ENCODE data around the gene A1CF.

DNA sequence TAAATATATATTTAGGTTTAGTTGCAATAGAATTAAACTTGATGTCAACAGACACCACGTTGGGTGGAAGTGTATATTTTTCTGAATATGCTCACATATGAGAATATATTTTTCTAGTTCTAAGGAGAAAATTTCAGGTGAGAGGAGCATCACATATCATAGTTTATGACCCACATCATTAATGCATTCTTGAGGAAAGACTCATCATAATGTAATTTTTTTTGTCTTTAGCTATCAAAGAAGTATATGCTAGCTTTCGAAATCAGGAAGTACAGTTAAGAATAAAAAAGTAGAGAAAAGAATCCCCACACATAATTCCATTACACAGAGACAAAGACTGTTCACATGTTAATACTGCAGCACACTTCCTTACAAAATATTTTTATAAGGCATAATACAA lies 30.4 kb downstream of the A1CF start:
- TF ChIP-seq EZH2phosphoT487 (IDR thresholded peaks at IDR 0.05; ENCODE audit: unreplicated experiment) (no peak), EZH2 (IDR thresholded peaks at IDR 0.05; ENCODE audit: low read depth, unreplicated experiment) (no peak), CREB1 (CRISPR knock-in tag; IDR thresholded peaks at IDR 0.05; ENCODE audit: low read depth) (no peak), POLR2AphosphoS5 (IDR thresholded peaks at IDR 0.05; ENCODE audit: low read depth) (no peak), ZNF331 (CRISPR knock-in tag; IDR thresholded peaks at IDR 0.05; ENCODE audit: low read depth) (no peak), NANOG (IDR thresholded peaks at IDR 0.05; ENCODE audit: borderline replicate concordance) (no peak), JUNB (IDR thresholded peaks at IDR 0.05; ENCODE audit: unreplicated experiment) (no peak), ZNF114 (CRISPR knock-in tag; IDR thresholded peaks at IDR 0.05) (no peak), STAT1 (IDR thresholded peaks at IDR 0.05; ENCODE audit: unreplicated experiment) (no peak)
- TF ChIP-seq, protein P1, sequence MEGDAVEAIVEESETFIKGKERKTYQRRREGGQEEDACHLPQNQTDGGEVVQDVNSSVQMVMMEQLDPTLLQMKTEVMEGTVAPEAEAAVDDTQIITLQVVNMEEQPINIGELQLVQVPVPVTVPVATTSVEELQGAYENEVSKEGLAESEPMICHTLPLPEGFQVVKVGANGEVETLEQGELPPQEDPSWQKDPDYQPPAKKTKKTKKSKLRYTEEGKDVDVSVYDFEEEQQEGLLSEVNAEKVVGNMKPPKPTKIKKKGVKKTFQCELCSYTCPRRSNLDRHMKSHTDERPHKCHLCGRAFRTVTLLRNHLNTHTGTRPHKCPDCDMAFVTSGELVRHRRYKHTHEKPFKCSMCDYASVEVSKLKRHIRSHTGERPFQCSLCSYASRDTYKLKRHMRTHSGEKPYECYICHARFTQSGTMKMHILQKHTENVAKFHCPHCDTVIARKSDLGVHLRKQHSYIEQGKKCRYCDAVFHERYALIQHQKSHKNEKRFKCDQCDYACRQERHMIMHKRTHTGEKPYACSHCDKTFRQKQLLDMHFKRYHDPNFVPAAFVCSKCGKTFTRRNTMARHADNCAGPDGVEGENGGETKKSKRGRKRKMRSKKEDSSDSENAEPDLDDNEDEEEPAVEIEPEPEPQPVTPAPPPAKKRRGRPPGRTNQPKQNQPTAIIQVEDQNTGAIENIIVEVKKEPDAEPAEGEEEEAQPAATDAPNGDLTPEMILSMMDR (conservative IDR thresholded peaks at IDR 0.05; ENCODE audit: low read depth in 2 of 2), result no peak
- TF ChIP-seq, protein P2, sequence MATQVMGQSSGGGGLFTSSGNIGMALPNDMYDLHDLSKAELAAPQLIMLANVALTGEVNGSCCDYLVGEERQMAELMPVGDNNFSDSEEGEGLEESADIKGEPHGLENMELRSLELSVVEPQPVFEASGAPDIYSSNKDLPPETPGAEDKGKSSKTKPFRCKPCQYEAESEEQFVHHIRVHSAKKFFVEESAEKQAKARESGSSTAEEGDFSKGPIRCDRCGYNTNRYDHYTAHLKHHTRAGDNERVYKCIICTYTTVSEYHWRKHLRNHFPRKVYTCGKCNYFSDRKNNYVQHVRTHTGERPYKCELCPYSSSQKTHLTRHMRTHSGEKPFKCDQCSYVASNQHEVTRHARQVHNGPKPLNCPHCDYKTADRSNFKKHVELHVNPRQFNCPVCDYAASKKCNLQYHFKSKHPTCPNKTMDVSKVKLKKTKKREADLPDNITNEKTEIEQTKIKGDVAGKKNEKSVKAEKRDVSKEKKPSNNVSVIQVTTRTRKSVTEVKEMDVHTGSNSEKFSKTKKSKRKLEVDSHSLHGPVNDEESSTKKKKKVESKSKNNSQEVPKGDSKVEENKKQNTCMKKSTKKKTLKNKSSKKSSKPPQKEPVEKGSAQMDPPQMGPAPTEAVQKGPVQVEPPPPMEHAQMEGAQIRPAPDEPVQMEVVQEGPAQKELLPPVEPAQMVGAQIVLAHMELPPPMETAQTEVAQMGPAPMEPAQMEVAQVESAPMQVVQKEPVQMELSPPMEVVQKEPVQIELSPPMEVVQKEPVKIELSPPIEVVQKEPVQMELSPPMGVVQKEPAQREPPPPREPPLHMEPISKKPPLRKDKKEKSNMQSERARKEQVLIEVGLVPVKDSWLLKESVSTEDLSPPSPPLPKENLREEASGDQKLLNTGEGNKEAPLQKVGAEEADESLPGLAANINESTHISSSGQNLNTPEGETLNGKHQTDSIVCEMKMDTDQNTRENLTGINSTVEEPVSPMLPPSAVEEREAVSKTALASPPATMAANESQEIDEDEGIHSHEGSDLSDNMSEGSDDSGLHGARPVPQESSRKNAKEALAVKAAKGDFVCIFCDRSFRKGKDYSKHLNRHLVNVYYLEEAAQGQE (IDR thresholded peaks at IDR 0.05; ENCODE audit: unreplicated experiment), result no peak
- TF ChIP-seq, protein P3, sequence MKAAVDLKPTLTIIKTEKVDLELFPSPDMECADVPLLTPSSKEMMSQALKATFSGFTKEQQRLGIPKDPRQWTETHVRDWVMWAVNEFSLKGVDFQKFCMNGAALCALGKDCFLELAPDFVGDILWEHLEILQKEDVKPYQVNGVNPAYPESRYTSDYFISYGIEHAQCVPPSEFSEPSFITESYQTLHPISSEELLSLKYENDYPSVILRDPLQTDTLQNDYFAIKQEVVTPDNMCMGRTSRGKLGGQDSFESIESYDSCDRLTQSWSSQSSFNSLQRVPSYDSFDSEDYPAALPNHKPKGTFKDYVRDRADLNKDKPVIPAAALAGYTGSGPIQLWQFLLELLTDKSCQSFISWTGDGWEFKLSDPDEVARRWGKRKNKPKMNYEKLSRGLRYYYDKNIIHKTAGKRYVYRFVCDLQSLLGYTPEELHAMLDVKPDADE (IDR thresholded peaks at IDR 0.05), result no peak
- TF ChIP-seq, protein P4, sequence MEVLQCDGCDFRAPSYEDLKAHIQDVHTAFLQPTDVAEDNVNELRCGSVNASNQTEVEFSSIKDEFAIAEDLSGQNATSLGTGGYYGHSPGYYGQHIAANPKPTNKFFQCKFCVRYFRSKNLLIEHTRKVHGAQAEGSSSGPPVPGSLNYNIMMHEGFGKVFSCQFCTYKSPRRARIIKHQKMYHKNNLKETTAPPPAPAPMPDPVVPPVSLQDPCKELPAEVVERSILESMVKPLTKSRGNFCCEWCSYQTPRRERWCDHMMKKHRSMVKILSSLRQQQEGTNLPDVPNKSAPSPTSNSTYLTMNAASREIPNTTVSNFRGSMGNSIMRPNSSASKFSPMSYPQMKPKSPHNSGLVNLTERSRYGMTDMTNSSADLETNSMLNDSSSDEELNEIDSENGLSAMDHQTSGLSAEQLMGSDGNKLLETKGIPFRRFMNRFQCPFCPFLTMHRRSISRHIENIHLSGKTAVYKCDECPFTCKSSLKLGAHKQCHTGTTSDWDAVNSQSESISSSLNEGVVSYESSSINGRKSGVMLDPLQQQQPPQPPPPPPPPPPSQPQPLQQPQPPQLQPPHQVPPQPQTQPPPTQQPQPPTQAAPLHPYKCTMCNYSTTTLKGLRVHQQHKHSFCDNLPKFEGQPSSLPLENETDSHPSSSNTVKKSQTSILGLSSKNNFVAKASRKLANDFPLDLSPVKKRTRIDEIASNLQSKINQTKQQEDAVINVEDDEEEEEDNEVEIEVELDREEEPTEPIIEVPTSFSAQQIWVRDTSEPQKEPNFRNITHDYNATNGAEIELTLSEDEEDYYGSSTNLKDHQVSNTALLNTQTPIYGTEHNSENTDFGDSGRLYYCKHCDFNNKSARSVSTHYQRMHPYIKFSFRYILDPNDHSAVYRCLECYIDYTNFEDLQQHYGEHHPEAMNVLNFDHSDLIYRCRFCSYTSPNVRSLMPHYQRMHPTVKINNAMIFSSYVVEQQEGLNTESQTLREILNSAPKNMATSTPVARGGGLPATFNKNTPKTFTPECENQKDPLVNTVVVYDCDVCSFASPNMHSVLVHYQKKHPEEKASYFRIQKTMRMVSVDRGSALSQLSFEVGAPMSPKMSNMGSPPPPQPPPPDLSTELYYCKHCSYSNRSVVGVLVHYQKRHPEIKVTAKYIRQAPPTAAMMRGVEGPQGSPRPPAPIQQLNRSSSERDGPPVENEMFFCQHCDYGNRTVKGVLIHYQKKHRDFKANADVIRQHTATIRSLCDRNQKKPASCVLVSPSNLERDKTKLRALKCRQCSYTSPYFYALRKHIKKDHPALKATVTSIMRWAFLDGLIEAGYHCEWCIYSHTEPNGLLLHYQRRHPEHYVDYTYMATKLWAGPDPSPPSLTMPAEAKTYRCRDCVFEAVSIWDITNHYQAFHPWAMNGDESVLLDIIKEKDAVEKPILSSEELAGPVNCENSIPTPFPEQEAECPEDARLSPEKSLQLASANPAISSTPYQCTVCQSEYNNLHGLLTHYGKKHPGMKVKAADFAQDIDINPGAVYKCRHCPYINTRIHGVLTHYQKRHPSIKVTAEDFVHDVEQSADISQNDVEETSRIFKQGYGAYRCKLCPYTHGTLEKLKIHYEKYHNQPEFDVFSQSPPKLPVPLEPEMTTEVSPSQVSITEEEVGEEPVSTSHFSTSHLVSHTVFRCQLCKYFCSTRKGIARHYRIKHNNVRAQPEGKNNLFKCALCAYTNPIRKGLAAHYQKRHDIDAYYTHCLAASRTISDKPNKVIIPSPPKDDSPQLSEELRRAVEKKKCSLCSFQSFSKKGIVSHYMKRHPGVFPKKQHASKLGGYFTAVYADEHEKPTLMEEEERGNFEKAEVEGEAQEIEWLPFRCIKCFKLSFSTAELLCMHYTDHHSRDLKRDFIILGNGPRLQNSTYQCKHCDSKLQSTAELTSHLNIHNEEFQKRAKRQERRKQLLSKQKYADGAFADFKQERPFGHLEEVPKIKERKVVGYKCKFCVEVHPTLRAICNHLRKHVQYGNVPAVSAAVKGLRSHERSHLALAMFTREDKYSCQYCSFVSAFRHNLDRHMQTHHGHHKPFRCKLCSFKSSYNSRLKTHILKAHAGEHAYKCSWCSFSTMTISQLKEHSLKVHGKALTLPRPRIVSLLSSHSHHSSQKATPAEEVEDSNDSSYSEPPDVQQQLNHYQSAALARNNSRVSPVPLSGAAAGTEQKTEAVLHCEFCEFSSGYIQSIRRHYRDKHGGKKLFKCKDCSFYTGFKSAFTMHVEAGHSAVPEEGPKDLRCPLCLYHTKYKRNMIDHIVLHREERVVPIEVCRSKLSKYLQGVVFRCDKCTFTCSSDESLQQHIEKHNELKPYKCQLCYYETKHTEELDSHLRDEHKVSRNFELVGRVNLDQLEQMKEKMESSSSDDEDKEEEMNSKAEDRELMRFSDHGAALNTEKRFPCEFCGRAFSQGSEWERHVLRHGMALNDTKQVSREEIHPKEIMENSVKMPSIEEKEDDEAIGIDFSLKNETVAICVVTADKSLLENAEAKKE (CRISPR knock-in tag; IDR thresholded peaks at IDR 0.05), result no peak
